IMR-90 (cell line): ENCODE measurements around the gene WDFY2. TPM values are rescaled to one million over a fixed set of nuclear protein-coding genes. Genes with fewer than 3 reads are reported as not detected.

Experiments used
- ATAC-seq: fragments of 200-7000 bp; cut with Tn5 transposase; 2 replicates; pipeline ENCODE4 v1.9.1; 2020; ENCODE audit warnings: low read depth, mild to moderate bottlenecking, moderate library complexity
- BruUV-seq: library from RNA; stranded (reverse); fragments of 400-500 nt; replicated peaks from 2 replicates; lab custom pipeline; 2021; lab: Mats Ljungman, UMichigan
- CTCF ChIA-PET: fragments of 300-600 bp; formaldehyde crosslinking; extraction: SDS; loops from one replicate; lab custom pipeline; 2021; ENCODE audit warnings: antibody characterized with exemption; lab: Yijun Ruan, JAX
- POLR2A ChIA-PET: fragments of 300-600 bp; sonication (Branson Sonifier 250); formaldehyde crosslinking; loops from one replicate; lab custom pipeline; 2022; ENCODE audit warnings: antibody characterized with exemption; ENCODE audit not compliant: unreplicated experiment; lab: Charles Lee
- DNase-seq: peaks from one replicate; pipeline ENCODE4 v3.0.0; 2013
- H2AFZ ChIP-seq: replicated peaks from 2 replicates; pipeline ENCODE3; 2013; ENCODE audit warnings: low read length, mild to moderate bottlenecking; ENCODE audit not compliant: poor library complexity
- H2AK5ac ChIP-seq: 2 replicates; pipeline ENCODE4 v1.6.1; 2013; ENCODE audit warnings: low read depth, low read length, inconsistent platforms
- H2AK9ac ChIP-seq: replicated peaks from 2 replicates; pipeline ENCODE3; 2013; ENCODE audit warnings: mild to moderate bottlenecking, low read depth, low read length, moderate library complexity; ENCODE audit not compliant: poor library complexity
- H2BK120ac ChIP-seq: 2 replicates; pipeline ENCODE4 v1.6.1; 2013; ENCODE audit warnings: low read depth, low read length, inconsistent platforms
- H2BK15ac ChIP-seq: 3 replicates; pipeline ENCODE4 v1.6.1; 2013; ENCODE audit warnings: low read depth, low read length, inconsistent platforms
- H2BK20ac ChIP-seq: 2 replicates; pipeline ENCODE4 v1.6.1; 2013; ENCODE audit warnings: low read depth, mild to moderate bottlenecking, inconsistent platforms, low read length, moderate library complexity
- H2BK5ac ChIP-seq: 2 replicates; pipeline ENCODE4 v1.6.1; 2013; ENCODE audit warnings: mild to moderate bottlenecking, low read depth, low read length, inconsistent platforms; ENCODE audit not compliant: poor library complexity, severe bottlenecking
- H3K14ac ChIP-seq: replicated peaks from 2 replicates; pipeline ENCODE4 v1.6.1; 2013; ENCODE audit warnings: low read depth, low read length, inconsistent platforms
- H3K18ac ChIP-seq: 2 replicates; pipeline ENCODE4 v1.6.1; 2013; ENCODE audit warnings: low read depth, low read length, control low read depth
- H3K23ac ChIP-seq: 2 replicates; pipeline ENCODE4 v1.6.1; 2013; ENCODE audit warnings: low read depth, low read length, inconsistent platforms
- H3K27ac ChIP-seq: 2 replicates; pipeline ENCODE4 v1.5.1; 2013; ENCODE audit warnings: mild to moderate bottlenecking, control low read depth, low read length; ENCODE audit not compliant: insufficient read depth
- H3K27me3 ChIP-seq: 2 replicates; pipeline ENCODE4 v1.6.1; 2013; ENCODE audit warnings: low read length; ENCODE audit not compliant: control insufficient read depth, insufficient read depth
- H3K36me3 ChIP-seq: 2 replicates; pipeline ENCODE4 v1.6.1; 2013; ENCODE audit warnings: low read length, mixed read lengths; ENCODE audit not compliant: control insufficient read depth, insufficient read depth
- H3K4ac ChIP-seq: 2 replicates; pipeline ENCODE4 v1.6.1; 2013; ENCODE audit warnings: low read depth, low read length, inconsistent platforms
- H3K4me1 ChIP-seq: 2 replicates; pipeline ENCODE4 v1.6.1; 2013; ENCODE audit warnings: low read length, mixed read lengths; ENCODE audit not compliant: control insufficient read depth, insufficient read depth
- H3K4me2 ChIP-seq: 2 replicates; pipeline ENCODE4 v1.6.1; 2013; ENCODE audit warnings: low read depth, mild to moderate bottlenecking, control low read depth, low read length, moderate library complexity
- H3K4me3 ChIP-seq: 2 replicates; pipeline ENCODE4 v1.5.1; 2013; ENCODE audit warnings: low read depth, mild to moderate bottlenecking, control low read depth, low read length, moderate library complexity; ENCODE audit not compliant: insufficient read depth
- H3K56ac ChIP-seq: 2 replicates; pipeline ENCODE4 v1.6.1; 2013; ENCODE audit warnings: low read length, inconsistent platforms; ENCODE audit not compliant: insufficient read depth; ENCODE audit errors: extremely low read depth
- H3K79me1 ChIP-seq, 2 experiments: 2 replicates each; pipeline ENCODE4 v1.6.1; 2013; ENCODE audit warnings: low read length in 2 of 2, inconsistent platforms in 1 of 2, low read depth in 1 of 2
- H3K9ac ChIP-seq: 2 replicates; pipeline ENCODE4 v1.6.1; 2013; ENCODE audit warnings: low read depth, low read length, control low read depth
- H3K9me1 ChIP-seq: 2 replicates; pipeline ENCODE4 v1.6.1; 2013; ENCODE audit warnings: low read length, inconsistent platforms; ENCODE audit not compliant: insufficient read depth
- H3K9me3 ChIP-seq: 2 replicates; pipeline ENCODE4 v1.6.1; 2013; ENCODE audit warnings: low read length; ENCODE audit not compliant: control insufficient read depth, insufficient read depth
- H4K20me1 ChIP-seq: 2 replicates; pipeline ENCODE4 v1.6.1; 2013; ENCODE audit warnings: low read length, inconsistent platforms; ENCODE audit not compliant: insufficient read depth
- H4K5ac ChIP-seq: 2 replicates; pipeline ENCODE4 v1.6.1; 2013; ENCODE audit warnings: mild to moderate bottlenecking, low read depth, low read length, control low read depth
- H4K8ac ChIP-seq, 2 experiments: 2 replicates each; pipeline ENCODE4 v1.6.1; 2013; ENCODE audit warnings: low read depth in 2 of 2, low read length in 2 of 2, control low read depth in 1 of 2, inconsistent platforms in 1 of 2
- H4K91ac ChIP-seq: 2 replicates; pipeline ENCODE4 v1.6.1; 2013; ENCODE audit warnings: low read depth, low read length, inconsistent platforms; ENCODE audit not compliant: insufficient read depth
- MAFK ChIP-seq: IDR thresholded peaks from 2 replicates; pipeline ENCODE4 v1.6.1; 2012; ENCODE audit warnings: low read depth, low read length, improper control_type of control experiment
- SMC3 ChIP-seq: fragments of 150-350 bp; IDR thresholded peaks from 2 replicates; pipeline ENCODE4 v1.6.1; 2016; ENCODE audit warnings: low read depth, mild to moderate bottlenecking, antibody characterized with exemption, low read length, moderate library complexity
- whole genome bisulfite sequencing, 2 experiments: methylation state at CpG; one replicate each; pipeline versions ENCODE4 v1.1.5 to v1.1.7; 2013; ENCODE audit warnings: missing lambda C conversion rate in 2 of 2; ENCODE audit not compliant: insufficient read length in 1 of 2; ENCODE audit errors: extremely low coverage in 2 of 2; 5-methylcytosine and 5-hydroxymethylcytosine counted together
- dilution Hi-C: fragments of 300-500 bp; cut with HindIII; formaldehyde crosslinking; loops from one replicate; pipeline ENCODE4 v1.14.3; 2018; ENCODE audit warnings: low sequenced_read_pairs; ENCODE audit not compliant: unreplicated experiment
- in situ Hi-C: fragments of 300-500 bp; cut with MboI; formaldehyde crosslinking; loops from 3 replicates; pipeline ENCODE4 v1.14.3; 2019; ENCODE audit warnings: low sequenced_read_pairs, inconsistent platforms, mixed read lengths
- intact Hi-C: fragments of 100-400 bp; cut with micrococcal nuclease; formaldehyde crosslinking; loops from 2 replicates; pipeline ENCODE4 v1.10.0; 2022
- polyA plus RNA-seq, 3 experiments: library from polyadenylated mRNA; depleted of rRNA; stranded (reverse); fragments of >200 nt; gene quantifications; 2 replicates each; pipeline ENCODE4 v1.2.3, GENCODE V29; 2012; ENCODE audit warnings: low replicate concordance in 1 of 3
- total RNA-seq: library from RNA; depleted of rRNA; stranded (reverse); fragments of >200 nt; gene quantifications from 2 replicates; pipeline ENCODE4 v1.2.3, GENCODE V29; 2012
- TF ChIP-seq, protein P1 (sequence below): conservative IDR thresholded peaks from 2 replicates; pipeline ENCODE4 v1.5.1; 2012; ENCODE audit warnings: mild to moderate bottlenecking, low read depth, low read length, improper control_type of control experiment

The WDFY2 gene
- total and polyA plus RNA-seq, 2 of the 4 experiments (the other 2 are of a cell fraction): 4.3 to 5.4 TPM

- no peak for TF ChIP-seq SMC3
- TF ChIP-seq, protein P1, sequence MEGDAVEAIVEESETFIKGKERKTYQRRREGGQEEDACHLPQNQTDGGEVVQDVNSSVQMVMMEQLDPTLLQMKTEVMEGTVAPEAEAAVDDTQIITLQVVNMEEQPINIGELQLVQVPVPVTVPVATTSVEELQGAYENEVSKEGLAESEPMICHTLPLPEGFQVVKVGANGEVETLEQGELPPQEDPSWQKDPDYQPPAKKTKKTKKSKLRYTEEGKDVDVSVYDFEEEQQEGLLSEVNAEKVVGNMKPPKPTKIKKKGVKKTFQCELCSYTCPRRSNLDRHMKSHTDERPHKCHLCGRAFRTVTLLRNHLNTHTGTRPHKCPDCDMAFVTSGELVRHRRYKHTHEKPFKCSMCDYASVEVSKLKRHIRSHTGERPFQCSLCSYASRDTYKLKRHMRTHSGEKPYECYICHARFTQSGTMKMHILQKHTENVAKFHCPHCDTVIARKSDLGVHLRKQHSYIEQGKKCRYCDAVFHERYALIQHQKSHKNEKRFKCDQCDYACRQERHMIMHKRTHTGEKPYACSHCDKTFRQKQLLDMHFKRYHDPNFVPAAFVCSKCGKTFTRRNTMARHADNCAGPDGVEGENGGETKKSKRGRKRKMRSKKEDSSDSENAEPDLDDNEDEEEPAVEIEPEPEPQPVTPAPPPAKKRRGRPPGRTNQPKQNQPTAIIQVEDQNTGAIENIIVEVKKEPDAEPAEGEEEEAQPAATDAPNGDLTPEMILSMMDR: no peak
- no peak for TF ChIP-seq MAFK
- no peak overlapping the region; the same call in 1 of the 2 replicates for H3K4ac ChIP-seq
- ChIA-PET CTCF (no interaction called here), POLR2A (no interaction called here)
- no peak overlapping the region for H3K4me2 ChIP-seq
- H3K56ac ChIP-seq: no peak overlapping the region
- ATAC-seq: peak; percentile 12; the same call in 1 of the 2 replicates
- H3K9me3 ChIP-seq: no peaks in the 10 kb centered on the region
- peak overlapping the region; percentile 17; the same call in 1 of the 2 replicates for H3K18ac ChIP-seq
- H3K4me1 ChIP-seq: peaks cover 14% of the 10 kb centered on the region
- dilution Hi-C loops (no loop called here), intact Hi-C loops (no loop called here), in situ Hi-C loops (no loop called here)
- no peak overlapping the region for H4K91ac ChIP-seq
- no peak overlapping the region for H2BK20ac ChIP-seq
- no peak overlapping the region for H2AFZ ChIP-seq
- H3K36me3 ChIP-seq: no peaks in the 10 kb centered on the region
- 0 out of 3 replicates have a peak overlapping the region, but pooled peaks have one; percentile 55 for H2BK15ac ChIP-seq
- no peak overlapping the region for H3K4me3 ChIP-seq
- no peak overlapping the region for H2BK5ac ChIP-seq
- H2AK9ac ChIP-seq: no peak overlapping the region
- H3K79me1 ChIP-seq: peaks cover 39 to 48% of the 10 kb centered on the region in 2 experiments
- peak overlapping the region; percentile 20; the same call in 1 of the 2 replicates for H2BK120ac ChIP-seq
- H3K14ac ChIP-seq: peak overlapping the region; percentile 59
- no peaks in the 10 kb centered on the region for H4K20me1 ChIP-seq
- H3K23ac ChIP-seq: no peak overlapping the region
- peaks cover 8% of the 10 kb centered on the region for H3K9me1 ChIP-seq
- no peak overlapping the region for H4K8ac ChIP-seq
- DNase-seq: no peak
- no peak overlapping the region for H4K5ac ChIP-seq
- H3K27ac ChIP-seq: no peak overlapping the region
- no peaks in the 10 kb centered on the region for H3K27me3 ChIP-seq
- WGBS, 2 experiments: no CpG with 5 or more reads among the region's 2 CpGs
- H2AK5ac ChIP-seq: no peak overlapping the region
- BruUV-seq: no TSS peak
- no peak overlapping the region for H3K9ac ChIP-seq
These were observed 81.2 kb downstream of the WDFY2 start for GRCh38 chr13:51665456-51665855.
